NCI-H1694 treated with DMSO at 0.1 percent for 48 hours (cell line): Measurements from ENCODE around the gene PRKAR1B.
A peak's percentile ranks its signal among the peaks of the same experiment; 100 is the strongest.
"Not testable (repeated sequence)": the region's sequence is repeated elsewhere in the genome, so short reads cannot be mapped to it uniquely, and the experiment has no call there.

Experiments
- DNase-seq: peaks from one replicate; lab custom pipeline; 2025; lab: John Stamatoyannopoulos, UW

Gene PRKAR1B

DNA sequence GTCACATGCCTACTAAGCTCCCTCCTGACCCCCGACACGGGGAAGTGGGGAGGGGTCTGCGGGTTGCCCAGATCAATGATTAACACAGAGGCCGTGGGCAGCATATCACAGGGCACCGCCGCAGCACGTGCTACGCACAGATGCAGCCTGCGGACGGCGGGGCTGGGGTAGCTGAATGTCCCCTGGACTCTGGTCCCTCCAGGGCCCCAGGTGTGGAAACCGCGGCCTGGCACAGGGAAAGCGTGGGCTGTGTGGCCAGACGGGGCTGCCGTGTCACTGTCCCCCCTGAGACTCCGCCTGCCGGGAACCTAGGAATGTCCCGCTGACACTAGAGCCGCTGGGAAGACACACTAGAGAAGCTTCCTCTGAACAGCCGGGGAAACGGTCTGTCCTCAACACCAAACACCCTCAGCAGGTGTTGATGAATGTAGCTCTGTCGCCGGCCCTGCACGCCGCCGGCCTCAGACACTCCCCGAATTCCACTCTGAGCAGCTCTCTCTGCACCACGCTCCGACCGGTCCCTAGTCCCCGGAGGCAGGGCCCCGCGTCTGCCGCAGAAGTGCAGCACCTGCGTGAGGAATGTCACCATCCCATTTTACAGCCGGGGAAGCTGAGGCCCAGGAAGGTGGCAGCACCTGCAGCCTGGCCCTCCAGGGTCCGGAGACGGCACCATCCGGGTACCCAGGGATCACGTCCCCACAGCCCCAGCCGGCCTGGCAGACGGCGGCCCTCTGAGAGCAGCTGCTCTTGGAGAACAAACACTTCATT lies 174.0 kb downstream of the PRKAR1B start:
- DNase-seq: no peak

DNA sequence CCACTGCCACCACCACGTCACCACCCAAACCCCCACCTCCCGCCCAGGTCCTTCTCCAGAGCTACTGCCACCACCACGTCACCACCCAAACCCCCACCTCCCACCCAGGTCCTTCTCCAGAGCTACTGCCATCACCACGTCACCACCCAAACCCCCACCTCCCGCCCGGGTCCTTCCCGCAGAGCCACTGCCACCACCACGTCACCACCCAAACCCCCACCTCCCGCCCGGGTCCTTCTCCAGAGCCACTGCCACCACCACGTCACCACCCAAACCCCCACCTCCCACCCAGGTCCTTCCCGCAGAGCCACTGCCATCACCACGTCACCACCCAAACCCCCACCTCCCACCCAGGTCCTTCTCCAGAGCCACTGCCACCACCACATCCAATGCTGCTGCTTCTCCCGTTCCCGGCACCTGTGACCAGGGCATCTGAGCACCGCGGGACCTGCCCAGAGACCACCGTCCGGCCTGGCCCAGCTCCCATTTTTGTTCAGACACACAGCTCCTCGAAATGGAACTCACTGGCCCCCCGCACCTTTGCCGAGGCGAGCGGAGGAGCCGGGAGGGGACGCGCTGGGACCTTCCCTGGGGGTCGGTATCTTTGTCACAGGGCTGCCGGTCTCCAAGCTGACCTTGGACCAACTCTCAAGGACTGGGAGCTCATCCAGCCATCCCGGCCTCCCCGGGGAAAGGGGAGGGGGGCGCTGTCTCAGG lies 174.8 kb downstream of the PRKAR1B start:
- DNase-seq: not testable (repeated sequence)

DNA sequence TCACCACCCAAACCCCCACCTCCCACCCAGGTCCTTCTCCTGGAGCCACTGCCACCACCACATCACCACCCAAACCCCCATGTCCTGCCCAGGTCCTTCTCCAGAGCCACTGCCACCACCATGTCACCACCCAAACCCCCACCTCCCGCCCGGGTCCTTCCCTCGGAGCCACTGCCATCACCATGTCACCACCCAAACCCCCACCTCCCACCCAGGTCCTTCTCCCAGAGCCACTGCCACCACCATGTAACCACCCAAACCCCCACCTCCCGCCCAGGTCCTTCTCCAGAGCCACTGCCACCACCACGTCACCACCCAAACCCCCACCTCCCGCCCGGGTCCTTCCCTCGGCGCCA lies 175.5 kb downstream of the PRKAR1B start:
- DNase-seq: not testable (repeated sequence)

DNA sequence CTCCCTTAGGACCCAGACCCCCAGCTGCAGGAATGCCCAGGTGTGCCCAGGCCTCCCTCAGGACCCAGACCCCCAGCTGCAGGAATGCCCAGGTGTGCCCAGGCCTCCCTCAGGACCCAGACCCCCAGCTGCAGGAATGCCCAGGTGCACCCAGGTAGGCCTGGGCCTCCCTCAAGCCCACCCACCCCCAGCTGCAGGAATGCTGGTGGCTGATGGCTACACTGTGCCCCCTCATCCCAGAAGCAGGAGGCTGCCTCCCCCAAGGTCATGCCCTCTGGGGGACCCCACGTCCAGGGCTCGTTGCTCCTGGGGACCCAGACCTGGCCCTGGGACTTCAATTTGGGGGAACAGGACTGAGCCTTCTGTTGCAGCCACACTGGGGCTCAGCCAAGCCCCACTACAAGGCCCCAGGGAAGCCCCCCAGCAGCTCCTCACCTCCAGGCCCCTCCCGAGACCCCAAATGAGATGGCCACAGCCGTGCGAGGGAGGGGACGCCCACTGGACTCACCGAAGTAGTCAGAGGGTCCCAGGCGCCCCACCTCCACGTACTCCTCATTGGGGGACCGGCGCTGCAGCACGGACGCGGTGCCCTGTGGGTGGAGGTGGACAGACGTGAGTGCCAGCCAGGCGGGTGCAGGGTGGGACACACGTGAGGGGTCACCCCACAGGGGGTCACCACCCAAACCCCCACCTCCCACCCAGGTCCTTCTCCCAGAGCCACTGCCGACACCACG lies 176.0 kb downstream of the PRKAR1B start:
- no peak for DNase-seq

DNA sequence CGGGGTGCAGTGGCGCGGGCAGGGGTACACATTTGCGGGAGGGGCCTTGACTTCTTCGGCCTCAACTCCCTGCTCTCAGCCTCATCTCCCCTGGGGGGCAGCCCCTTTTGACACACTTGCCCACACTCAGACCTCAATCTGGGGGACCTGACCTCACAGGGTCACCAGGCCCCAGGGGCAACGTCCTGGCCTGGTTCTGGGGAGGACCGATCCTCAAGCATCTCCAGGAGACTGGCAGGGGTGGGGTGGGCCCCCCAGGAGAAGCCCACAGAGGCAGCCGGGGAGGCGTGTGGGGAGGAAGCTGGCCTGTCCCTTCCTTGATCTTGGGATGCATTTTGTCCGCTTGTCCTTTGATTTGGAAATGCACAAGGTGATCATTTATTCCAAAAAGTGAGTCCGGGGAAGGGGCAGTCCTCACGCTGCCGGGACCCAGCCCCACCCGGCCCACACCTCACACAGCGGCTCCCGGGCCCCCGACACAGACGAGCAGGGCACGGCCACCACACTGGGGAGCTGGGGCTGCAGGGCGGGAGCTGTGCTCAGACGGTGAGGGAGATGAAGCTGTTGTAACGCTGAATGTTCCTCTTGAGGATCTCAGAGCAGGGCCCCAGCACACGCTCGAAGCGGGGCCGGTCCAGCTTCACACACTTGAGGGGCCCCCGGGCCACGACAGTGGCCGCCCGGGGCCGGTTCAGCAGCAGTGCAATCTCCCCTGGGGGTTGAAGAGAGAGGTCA lies 177.0 kb downstream of the PRKAR1B start:
- no peak for DNase-seq

DNA sequence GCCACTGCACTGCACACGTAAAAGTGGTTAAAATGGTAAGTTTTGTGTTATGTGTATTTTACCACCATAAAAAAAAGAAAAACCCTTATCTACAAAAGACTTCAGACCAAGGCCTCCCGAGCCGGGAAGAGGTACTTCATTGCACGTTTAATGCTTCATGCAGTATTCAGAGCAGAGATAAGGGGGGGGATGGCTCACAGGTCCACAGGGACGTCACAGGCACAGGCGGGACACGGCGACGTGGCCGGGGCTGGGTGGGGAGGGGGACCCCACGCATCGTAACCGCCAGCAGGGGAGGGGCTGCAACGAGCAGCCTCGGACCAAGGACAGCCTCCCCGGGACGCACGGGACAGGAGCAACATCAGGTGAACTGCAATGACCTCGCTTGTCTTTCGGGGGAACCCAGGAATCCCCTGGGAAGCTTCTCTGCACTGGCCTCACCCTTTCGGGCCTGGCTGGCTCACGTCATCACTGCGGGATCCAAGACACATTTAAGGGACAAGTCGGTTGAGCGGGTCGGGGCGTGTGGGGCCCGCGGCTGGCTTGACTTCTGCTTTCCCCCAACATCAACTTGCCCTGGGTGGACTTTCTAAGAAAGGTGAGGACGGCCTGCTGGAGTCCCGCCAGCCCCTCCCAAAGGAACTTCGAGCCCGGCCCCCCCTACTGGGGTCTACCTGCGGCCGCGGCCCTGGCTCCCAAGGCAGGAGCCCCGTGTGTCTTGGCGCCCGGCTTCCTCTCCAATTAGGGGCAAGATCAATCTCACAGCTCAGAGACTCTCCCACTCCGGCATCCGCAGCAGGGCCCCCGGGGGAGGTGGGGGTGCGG lies 177.8 kb downstream of the PRKAR1B start:
- DNase-seq: no peak

DNA sequence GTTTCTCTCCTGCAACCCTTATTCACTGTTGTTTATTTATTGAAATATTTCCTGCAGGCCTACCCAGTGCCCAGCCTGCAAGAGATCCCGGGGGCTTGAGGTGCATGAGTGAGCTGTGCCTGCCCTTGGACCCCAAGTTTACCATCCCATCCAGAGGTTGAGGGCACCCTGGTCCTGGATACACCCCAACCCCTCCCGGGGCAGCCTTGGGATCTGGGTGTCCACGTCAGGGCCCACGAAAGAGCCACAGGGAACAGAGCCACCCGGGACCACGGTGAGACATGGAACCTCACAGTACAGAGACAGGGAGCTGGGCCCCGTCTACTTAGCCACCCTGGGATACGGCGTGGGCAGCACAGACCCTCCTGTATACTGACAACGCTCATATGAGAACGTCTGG lies 178.7 kb downstream of the PRKAR1B start:
- no peak for DNase-seq

DNA sequence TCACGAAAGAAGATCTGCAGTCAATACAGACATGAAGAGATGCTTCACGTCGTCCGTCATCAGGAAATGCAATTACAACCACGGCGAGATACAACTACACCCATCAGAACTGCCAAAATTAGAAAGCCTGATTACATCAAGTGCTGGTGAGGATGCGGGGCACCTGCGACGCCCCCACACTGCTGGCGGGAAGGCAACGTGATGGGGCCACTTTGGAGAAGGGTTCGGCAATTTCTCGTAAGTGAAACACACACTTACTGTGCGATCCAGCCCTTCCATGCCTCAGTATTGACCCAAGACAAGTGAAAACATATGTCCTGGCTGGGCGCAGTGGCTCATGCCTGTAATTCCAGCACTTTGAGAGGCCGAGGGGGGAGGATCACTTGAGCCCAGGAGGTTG lies 181.6 kb downstream of the PRKAR1B start:
- DNase-seq: no peak

DNA sequence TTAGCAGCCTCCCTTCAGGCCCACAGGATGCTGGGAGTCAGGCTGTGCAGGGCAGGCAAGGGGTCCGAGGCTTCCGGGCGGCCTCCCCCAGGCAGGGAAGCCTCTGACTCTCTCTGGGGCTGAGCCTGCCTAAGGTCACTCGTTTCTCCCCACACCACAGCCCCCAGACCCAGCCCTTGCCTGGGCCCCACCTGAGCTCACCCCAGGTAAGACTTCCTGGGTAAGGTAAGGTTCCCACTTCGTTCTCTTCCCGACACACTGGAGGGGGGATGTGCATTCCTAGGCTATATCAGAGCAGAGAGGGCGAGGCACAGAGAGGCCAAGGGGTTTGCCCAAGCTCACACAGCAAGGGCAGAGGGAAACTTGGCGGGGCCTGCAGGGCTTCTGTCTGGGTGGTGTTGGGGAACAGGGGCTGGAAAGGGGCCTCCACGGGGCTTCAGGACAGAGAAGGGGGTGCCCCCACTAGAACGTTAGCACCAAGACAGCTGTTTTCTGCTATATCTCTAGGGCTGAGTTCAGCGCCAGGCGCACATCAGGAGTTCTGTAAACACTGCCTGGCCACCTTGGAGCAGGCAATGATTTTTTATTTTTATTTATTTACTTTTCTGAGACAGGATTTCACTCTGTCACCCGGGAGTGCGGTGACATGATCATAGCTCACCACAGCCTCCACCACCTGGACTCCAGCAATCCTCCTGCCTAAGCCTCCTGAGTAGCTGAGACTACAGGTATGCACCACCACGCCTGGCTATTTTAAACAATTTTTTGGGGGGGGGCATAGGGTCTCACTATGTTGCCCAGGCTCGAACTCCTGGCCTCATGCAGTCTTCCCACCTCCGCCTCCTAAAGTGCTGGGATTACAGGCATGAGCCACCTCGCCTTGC lies 182.5 kb downstream of the PRKAR1B start:
- DNase-seq: no peak

DNA sequence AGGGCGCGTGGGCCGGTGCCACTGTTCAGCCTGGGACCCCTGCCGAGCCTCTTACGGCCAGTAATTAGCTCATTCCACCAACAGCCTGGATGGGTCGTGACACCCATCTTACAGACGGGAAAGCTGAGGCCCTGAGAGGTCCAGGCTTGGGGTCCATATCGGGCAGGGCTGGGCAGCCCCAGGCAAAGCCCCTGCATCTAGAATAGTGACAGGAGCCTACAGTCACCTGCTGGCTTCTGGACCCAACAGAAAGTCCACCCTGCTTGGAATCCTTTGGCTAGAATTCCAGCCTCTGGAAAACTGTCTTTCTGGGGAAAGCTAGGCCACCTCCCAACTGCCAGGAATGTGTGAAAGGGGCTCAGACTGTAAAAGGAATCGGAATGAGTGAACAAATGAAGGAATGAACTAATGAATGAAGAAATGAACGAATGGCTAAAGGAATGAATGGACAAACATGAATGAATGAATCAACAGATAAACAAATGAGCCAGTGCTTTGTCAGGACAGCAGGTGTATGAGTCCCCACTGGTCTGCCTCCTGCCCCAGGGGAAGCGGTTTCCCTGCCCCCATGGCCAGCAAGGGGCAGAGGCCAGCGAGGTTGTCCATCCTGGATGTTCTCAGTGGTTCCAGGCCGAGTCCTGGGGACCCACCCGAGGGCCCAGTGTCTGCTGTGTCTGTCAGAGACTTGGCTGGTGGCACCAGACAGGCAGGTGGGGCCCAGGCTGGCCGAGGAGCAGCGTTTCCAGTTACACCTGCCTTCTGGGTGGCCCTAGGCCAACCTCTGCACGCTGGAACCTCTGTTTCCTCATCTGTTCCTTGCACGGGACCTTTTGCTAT lies 183.4 kb downstream of the PRKAR1B start:
- DNase-seq: no peak

DNA sequence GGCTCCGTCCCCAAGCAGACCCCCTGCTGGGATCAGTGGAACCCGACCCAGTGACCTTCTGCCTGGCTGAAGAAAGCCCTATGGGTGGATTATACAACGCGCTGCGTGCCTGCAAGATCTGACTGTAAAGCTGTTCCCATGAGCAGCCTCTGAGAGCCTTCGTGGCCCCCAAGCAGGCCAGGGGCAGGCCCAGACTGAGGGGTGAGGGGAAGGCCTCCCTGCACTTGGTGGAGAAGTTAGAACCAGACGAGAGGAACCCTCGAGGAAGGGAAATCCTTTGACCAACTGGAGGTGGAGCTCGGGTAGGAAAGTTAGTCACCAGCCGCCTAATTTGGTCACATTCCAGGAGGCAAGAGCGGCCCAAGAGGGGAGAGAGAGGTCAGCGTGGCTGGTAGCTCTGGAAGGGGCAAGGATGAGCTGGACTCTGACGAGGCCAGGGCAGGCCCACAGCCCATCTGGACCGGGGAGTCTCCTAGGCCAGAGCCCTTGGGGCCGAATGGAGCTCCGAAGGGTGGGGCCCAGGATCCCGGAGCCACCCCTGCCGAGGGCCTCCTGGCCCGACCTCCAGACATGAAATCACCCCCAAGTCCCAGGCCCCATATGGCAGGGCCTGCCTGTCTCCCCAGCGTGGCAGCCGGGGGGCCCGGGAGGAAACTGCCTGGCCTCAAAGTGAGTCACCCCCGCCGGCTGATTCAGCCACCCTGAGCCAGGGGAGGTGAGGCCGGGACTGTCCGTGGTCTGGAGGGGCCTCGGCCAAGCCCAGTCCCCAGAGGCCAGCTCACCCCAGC lies 184.2 kb downstream of the PRKAR1B start:
- DNase-seq: no peak

DNA sequence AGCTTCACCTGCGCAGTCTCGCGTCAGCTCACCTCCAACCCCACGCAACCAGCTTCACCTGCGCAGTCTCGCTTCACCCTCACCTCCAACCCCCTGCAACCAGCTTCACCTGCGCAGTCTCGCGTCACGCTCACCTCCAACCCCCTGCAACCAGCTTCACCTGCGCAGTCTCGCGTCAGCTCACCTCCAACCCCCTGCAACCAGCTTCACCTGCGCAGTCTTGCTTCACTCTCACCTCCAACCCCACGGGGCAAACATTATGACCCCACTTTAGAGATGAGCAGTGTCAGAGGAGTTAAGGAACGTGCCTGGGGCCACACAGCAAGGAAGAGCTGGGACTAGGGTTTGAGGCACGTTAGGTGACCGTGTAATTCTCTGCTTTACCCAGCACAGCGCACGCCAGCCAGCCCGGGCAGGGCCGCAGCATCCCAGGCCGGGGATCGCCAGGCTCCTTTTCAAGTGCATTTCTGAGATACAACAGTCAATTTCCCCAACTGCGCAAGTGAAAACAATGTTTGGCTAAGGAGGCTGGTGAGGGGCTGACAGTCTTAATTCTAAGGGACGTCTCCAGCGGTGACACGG lies 184.9 kb downstream of the PRKAR1B start:
- DNase-seq: no peak

DNA sequence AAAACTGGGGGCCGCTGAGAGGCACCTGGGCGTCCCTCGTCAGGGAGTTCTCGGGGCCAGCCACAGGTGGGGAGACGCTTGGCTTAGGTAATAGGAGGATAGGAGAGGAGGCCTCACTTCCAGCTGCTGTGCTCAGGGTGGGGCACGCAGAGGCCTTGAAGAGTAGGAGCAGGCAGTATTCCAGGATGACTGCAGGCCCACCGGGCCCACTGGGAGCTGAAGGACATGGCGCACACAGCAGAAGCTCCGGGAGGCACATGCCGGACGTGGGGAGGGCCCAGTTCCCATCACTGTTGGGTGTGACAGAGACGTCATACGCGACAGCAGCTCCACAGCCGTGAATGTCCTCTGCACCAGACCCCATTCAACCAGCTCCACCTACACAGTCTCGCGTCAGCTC lies 185.4 kb downstream of the PRKAR1B start:
- no peak for DNase-seq

DNA sequence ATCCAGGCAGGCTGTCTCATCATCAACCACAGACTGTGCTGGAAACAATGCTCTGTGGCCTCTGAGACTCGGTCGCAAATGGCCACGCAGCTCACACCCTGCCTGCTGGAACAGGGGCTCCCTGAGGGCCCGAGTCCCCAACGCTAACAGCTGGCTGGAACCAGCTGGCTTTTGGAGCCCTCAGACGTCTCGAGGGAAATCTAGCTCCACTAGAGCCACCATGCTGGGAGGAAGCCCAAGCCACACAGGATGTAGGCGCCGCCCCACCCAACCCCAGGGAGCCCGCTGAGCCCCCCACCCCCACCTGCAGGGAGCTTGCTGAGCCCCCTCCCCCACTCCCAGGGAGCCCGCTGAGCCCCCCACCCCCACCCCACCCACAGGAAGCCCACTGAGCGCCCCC lies 186.1 kb downstream of the PRKAR1B start:
- no peak for DNase-seq

DNA sequence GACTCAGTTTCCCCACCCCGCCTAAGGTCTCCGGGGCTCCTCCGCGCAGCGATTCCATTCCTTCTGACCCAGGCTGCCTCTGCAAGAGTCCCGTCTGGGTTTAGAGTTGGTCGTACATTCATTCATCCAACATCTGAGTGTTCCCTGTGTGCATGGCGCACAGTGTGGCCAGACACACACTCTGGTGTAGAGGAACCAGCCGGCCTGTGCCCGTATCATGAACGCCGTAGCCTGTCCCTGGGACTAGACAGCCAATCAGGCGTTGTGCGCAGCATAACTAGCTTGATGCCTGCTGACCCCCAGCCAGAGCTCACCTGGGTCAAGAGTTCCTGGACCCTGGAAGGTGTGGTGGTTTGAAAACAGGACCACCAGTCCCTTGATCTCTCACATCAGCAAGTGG lies 186.5 kb downstream of the PRKAR1B start:
- no peak for DNase-seq

DNA sequence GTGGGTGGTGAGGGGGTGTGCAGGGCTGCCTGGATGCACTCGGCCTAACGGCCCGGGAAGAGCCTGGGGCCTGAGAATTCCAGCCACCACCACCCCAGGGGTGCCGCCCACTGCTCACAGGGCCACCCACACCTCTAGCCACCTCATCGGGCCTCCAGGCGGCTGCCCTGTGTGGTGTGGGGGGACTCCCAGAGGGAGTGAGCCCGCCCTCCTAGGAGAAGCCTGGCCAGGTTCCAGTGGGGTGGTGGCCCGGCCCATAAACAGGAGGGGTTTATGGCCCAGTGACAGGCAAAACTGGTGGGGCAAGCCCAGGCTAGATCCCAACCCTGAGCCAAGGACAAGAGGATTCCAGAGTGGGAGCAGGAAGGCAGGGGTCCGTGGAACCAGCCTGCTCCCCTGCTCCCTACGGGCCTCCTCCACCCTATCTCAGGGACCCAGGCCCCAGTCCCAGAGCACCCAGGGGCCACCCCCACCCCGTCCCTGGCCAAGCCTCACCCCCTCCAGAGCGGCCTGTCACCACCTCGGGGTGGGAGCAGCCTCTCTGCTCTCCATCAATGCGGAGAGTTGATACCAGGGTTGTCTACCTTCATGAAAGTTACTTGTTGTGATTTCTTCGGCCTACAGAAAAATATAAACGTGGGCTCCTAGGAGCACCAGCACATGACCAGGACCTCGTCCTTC lies 187.2 kb downstream of the PRKAR1B start:
- DNase-seq: peak; percentile 80

DNA sequence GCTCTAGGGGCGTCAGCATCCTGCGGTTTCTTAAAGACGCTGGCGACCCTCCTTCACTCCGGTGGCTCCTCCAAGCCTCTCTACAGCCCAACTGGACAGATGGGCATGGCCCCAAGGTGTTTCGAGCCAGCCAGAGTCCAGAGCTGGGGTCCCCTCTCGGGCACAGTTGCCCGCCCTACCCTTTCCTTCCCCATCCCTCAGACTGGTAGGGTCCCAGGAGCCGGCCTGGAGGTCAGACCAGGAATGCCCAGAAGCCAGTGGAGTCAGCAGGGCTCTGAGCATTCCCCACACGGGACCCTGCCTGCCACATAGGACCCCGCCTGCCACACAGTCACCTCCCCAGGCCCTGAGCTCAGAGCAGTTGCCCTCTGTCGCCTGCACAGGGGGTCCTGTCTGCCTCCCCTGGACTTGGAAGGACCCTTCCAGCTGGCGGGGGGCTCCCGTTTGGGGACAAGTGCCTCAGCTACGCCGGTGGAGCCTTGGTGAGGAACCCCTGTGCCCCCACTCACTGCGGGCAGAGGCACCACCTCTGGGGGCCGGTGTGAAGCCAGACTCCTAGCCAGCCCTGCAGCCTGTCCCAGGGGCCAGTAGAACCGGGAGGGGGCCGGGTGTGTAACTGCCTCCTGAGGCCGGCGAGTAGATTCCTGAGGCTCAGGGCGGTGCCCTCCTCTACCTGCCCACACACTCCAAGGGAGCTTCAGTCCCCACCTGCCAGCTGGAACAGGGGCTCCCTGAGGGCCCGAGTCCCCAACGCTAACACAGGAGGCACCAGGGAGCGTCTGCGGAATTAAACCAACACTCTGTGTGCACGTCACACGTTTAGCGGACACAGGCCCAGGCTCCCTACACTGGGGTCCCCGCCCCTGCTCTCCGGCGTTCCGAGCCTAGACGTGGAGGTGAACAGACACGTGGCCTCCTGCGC lies 188.1 kb downstream of the PRKAR1B start:
- no peak for DNase-seq
